ENCODE data around the gene KRT77.

KRT77 gene

GRCh38 chr12:52740584-52740983, 37.3 kb upstream of the KRT77 start:
- CTCF ChIA-PET: interaction anchor here (0.6 kb wide), 1 partner anchor 239 kb away, joined by 4 read pairs; no protein-coding TSS in a partner anchor
- Histone ChIP-seq H3K4me3 (ENCODE audit: low read depth, low read length) (no peak overlapping the region), H3K36me3 (ENCODE audit: control insufficient read depth in 2 of 2, insufficient read depth in 1 of 2, low read length in 2 of 2) (no peaks in the 10 kb centered on the region), H3K4me1 (ENCODE audit: control insufficient read depth, insufficient read depth, low read length) (0 out of 2 replicates have a peak, but pooled peaks cover 4% of the 10 kb centered on the region), H3K9me3 (ENCODE audit: control insufficient read depth, insufficient read depth, low read depth, low read length) (no peaks in the 10 kb centered on the region), H3K27ac (ENCODE audit: extremely low read depth, low read depth, low read length) (no peak overlapping the region)
- POLR2A ChIA-PET: no interaction called here
- TF ChIP-seq ZNF169 (tag by site-specific recombination; IDR thresholded peaks at IDR 0.05) (no peak), ZNF501 (tag by site-specific recombination; IDR thresholded peaks at IDR 0.05) (no peak), ZNF692 (tag by site-specific recombination; IDR thresholded peaks at IDR 0.05) (0 out of 2 replicates have a peak, but pooled peaks have one; percentile 12), ZNF404 (tag by site-specific recombination; IDR thresholded peaks at IDR 0.05) (no peak), GLI4 (tag by site-specific recombination; IDR thresholded peaks at IDR 0.05) (no peak), ZNF214 (tag by site-specific recombination; IDR thresholded peaks at IDR 0.05; ENCODE audit: borderline replicate concordance) (no peak), KLF1 (tag by site-specific recombination; IDR thresholded peaks at IDR 0.05) (no peak), ZNF302 (tag by site-specific recombination; IDR thresholded peaks at IDR 0.05; ENCODE audit: low read depth) (no peak), ZNF660 (tag by site-specific recombination; IDR thresholded peaks at IDR 0.05) (0 out of 2 replicates have a peak, but pooled peaks have one; percentile 46), ZNF175 (tag by site-specific recombination; IDR thresholded peaks at IDR 0.05) (no peak), ZNF76 (tag by site-specific recombination; IDR thresholded peaks at IDR 0.05; ENCODE audit: borderline replicate concordance, low read depth) (no peak), SCRT1 (tag by site-specific recombination; IDR thresholded peaks at IDR 0.05; ENCODE audit: borderline replicate concordance) (no peak), MZF1 (tag by site-specific recombination; IDR thresholded peaks at IDR 0.05; ENCODE audit: borderline replicate concordance) (no peak), ZSCAN30 (tag by site-specific recombination; IDR thresholded peaks at IDR 0.05) (no peak), MEIS1 (CRISPR knock-in tag; IDR thresholded peaks at IDR 0.05; ENCODE audit: borderline replicate concordance) (no peak), GLI2 (tag by site-specific recombination; IDR thresholded peaks at IDR 0.05; ENCODE audit: borderline replicate concordance, low read depth) (no peak), REPIN1 (tag by site-specific recombination; IDR thresholded peaks at IDR 0.05; ENCODE audit: low read depth) (no peak), ZBTB44 (tag by site-specific recombination; IDR thresholded peaks at IDR 0.05) (no peak), ZNF423 (tag by site-specific recombination; IDR thresholded peaks at IDR 0.05) (no peak), ZBTB17 (tag by site-specific recombination; IDR thresholded peaks at IDR 0.05) (no peak), ZNF366 (tag by site-specific recombination; conservative IDR thresholded peaks at IDR 0.05) (0 out of 2 replicates have a peak, but pooled peaks have one; percentile 13), ZNF664 (tag by site-specific recombination; IDR thresholded peaks at IDR 0.05) (0 out of 2 replicates have a peak, but pooled peaks have one; percentile 13), ZNF239 (tag by site-specific recombination; IDR thresholded peaks at IDR 0.05) (no peak), ZNF560 (tag by site-specific recombination; IDR thresholded peaks at IDR 0.05; ENCODE audit: borderline replicate concordance) (no peak), ZNF623 (tag by site-specific recombination; IDR thresholded peaks at IDR 0.05) (no peak), ZNF518A (tag by site-specific recombination; conservative IDR thresholded peaks at IDR 0.05; ENCODE audit: low read depth) (no peak), ZNF16 (tag by site-specific recombination; IDR thresholded peaks at IDR 0.05; ENCODE audit: low read depth) (no peak), ZNF23 (tag by site-specific recombination; IDR thresholded peaks at IDR 0.05; ENCODE audit: borderline replicate concordance) (no peak), ZNF830 (tag by site-specific recombination; IDR thresholded peaks at IDR 0.05; ENCODE audit: low read depth) (no peak), ZNF433 (tag by site-specific recombination; IDR thresholded peaks at IDR 0.05; ENCODE audit: low read depth) (no peak), ZNF658 (tag by site-specific recombination; IDR thresholded peaks at IDR 0.05) (no peak), RBAK (tag by site-specific recombination; IDR thresholded peaks at IDR 0.05) (no peak), ZNF621 (tag by site-specific recombination; IDR thresholded peaks at IDR 0.05) (no peak), ZNF24 (tag by site-specific recombination; IDR thresholded peaks at IDR 0.05) (no peak)

All from HEK293 (cell line).